Measurements from ENCODE around the gene ATMIN.

DNA sequence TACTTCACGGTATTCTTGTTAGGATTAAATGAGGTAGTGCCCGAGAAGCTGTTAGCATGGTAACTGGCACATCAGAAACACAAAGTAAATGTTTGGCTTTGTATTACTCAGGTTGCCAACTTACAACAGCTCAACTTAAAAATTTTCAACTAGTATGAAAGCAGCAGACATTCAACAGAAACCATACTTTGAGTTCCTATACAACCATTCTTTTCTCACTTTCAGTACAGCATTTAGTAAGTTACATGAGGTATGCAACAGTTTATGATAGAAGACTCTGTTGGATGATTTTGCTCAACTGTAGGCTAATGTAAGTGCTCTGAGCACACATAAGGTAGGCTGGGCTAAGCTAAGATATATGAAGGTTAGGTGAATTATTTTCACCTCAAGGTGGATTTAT lies 21.0 kb upstream of the ATMIN start:
- TF ChIP-seq, protein P1, sequence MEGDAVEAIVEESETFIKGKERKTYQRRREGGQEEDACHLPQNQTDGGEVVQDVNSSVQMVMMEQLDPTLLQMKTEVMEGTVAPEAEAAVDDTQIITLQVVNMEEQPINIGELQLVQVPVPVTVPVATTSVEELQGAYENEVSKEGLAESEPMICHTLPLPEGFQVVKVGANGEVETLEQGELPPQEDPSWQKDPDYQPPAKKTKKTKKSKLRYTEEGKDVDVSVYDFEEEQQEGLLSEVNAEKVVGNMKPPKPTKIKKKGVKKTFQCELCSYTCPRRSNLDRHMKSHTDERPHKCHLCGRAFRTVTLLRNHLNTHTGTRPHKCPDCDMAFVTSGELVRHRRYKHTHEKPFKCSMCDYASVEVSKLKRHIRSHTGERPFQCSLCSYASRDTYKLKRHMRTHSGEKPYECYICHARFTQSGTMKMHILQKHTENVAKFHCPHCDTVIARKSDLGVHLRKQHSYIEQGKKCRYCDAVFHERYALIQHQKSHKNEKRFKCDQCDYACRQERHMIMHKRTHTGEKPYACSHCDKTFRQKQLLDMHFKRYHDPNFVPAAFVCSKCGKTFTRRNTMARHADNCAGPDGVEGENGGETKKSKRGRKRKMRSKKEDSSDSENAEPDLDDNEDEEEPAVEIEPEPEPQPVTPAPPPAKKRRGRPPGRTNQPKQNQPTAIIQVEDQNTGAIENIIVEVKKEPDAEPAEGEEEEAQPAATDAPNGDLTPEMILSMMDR (IDR thresholded peaks at IDR 0.05; ENCODE audit: borderline replicate concordance, extremely low read depth, low read length, poor library complexity, severe bottlenecking): no peak
- TF ChIP-seq EZH2 (IDR thresholded peaks at IDR 0.05; ENCODE audit: borderline replicate concordance, low read depth, low read length, severe bottlenecking): no peak
